B cell (primary cell): ENCODE data around the gene TNFSF8.

Experiments
- CTCF ChIP-seq: fragments of 200-600 bp; IDR thresholded peaks from one replicate; pipeline ENCODE4 v1.8.0; 2022; ENCODE audit warnings: antibody characterized with exemption, mild to moderate bottlenecking
- EZH2 ChIP-seq: IDR thresholded peaks from 2 replicates; pipeline ENCODE4 v1.6.1; 2012; ENCODE audit warnings: borderline replicate concordance, low read depth, mild to moderate bottlenecking, moderate library complexity, low read length; ENCODE audit not compliant: insufficient read depth, poor library complexity, severe bottlenecking

GRCh38 chr9:114864471-114864870 lies 65.9 kb downstream of the TNFSF8 start:
- TF ChIP-seq CTCF: no peak
- TF ChIP-seq EZH2: no peak
